ENCODE data around the gene KIF17.

KIF17 gene

DNA sequence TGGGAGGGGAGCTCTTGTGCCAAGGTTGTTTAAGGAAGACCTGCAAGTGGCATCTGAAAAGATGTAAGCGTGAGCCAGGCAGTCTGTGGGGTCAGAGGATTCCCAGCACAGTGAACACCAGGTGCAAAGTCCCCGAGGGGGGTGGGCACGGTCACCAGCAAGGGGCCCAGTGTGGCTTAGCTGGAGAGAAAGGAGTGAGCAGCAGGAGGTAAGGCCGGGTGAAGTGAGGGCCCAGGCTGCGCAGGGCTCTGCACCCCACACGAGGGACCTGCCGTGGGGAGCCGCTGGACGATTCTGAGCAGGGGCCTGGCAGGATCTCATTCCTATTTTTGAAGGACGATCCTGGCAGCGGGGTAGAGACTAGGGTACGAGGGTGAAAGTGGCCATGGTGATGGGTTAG lies 60.8 kb downstream of the KIF17 start:
- DNase-seq, result no peak

DNA sequence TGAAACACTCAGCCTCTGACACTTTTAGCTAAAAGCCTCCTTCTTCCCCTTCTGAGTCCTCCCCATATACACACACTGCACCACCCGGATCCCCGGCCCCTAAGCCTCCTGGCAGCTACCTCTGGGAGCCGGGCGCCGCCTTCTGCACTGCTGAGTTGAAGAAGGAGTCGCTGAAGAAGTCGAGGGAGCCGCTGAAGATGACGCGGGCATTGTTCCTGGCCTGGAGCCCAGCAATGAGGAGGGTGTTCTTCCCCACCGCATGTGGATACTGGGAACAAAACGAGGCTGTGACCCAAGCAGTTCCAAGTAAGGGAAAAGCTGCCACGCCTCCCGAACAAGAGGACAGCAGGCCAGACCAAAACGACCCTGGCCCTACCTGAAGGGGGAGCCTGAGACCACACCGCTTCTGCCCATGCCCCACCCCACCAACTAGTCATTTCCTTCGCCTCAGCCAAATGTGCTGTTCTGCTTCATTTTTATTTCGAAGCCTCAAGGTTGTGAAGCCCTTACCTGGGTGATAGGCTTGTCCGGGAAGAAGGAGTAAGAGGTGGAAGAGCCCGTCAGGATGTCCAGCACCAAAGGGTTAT lies 63.6 kb downstream of the KIF17 start:
- DNase-seq, result no peak

DNA sequence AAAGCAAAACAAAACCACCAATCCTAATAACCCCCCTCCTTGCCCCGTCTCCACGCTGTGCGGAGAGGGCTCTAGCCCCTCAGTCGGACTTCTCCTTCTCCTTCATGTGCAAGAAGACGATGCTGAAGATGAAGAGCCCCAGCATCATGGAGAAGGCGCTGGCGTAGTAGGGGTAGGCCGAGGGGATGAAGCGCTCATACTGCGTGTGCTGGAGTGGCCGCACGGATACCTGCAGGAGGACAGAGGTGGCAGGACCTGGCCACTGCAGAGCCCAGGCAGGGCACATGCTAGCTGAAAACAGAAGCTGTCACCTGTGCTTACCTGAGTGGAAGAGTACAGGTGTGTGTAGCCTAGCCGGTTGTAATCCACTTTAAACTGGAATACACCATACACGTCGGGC lies 65.5 kb downstream of the KIF17 start:
- no peak for DNase-seq

DNA sequence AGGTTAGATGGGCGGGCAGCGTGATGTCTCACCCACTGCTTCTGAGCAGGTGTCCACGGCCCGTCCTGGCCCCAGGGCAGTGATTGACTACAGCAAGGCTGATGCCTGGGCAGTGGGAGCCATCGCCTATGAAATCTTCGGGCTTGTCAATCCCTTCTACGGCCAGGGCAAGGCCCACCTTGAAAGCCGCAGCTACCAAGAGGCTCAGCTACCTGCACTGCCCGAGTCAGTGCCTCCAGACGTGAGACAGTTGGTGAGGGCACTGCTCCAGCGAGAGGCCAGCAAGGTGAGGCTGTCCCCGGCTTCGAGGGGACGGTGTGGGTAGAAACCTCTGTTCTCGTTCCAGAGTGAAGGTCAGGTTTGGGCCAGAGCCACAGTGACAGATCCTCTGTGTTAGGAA lies 68.9 kb downstream of the KIF17 start:
- DNase-seq, result no peak

DNA sequence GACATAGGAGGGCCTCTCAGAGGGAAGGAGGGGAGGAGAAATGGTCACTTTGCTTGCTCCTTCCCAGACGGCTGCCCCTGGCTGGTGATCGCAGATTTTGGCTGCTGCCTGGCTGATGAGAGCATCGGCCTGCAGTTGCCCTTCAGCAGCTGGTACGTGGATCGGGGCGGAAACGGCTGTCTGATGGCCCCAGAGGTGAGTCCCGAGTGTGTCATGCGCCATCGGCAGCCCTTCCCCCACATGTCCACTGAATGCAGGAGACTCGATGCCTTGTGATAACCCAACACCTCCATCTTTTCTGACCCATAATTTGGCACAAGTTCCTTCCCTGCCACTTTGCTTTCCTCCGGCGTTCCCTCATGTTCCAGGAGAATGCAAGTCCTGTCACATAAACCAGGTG lies 69.4 kb downstream of the KIF17 start:
- no peak for DNase-seq

DNA sequence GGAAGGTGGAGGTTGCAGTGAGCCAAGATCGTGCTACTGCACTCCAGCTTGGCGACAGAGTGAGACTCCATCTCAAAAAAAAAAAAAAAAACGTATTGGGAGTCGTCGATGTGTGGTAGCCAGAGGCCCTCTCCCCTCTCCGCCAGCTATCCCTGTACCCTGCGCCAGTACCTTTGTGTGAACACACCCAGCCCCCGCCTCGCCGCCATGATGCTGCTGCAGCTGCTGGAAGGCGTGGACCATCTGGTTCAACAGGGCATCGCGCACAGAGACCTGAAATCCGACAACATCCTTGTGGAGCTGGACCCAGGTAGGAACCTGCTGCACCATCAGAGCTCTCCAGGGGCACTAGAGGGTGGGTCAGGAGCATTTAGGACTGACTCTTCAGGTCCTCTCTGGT lies 72.4 kb downstream of the KIF17 start:
- DNase-seq, result no peak

DNA sequence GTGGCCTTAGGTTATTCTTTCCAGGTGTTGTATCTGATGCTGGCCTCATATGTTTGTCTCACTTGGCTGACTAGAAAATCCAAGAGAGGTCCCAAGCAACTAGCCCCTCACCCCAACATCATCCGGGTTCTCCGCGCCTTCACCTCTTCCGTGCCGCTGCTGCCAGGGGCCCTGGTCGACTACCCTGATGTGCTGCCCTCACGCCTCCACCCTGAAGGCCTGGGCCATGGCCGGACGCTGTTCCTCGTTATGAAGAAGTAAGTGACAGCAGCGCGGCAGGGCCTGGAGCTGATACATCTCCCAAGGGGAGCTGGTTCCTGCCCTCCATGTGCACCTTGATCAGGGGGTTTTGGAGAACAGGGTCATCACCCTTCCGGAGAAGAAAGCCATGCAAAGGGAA lies 73.4 kb downstream of the KIF17 start:
- DNase-seq, result no peak

DNA sequence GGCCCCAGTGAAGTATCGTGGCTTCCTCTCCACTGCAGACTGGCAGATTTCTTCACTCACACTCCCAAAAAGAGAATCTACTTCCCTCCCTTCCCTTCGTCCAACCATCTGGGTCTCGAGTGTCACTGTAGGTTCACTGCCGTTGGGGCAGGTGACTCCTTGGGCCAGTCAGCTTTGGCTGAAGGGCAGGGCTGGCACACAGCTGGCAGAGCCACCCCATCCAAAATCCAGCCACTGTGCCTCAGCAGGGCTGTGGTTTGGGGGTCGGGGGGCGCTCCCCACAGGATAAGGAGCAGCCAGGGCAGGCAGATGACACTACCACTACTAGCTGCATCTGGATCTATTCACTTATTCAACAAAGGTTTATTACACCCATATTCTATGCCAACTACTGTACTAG lies 74.7 kb downstream of the KIF17 start:
- no peak for DNase-seq

DNA sequence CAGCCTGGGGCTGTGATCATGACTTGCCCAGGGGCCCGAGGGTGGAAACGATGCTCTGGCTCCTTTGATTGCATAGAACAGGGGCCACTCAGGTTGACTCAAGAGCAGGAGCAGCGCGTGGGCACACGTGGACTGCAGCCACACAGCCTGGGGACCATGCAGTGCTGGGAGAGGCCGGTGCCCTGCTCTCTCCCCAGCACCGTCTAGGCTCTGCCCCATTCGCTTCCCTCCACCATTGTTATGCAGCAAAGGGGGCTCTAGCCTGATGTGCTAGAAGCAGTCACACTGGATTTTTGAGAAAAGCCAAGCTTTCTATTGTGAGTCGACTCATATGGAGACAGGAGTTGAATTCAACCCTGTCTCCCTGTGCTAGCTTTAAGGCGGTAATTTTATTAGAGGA lies 75.8 kb downstream of the KIF17 start:
- DNase-seq, result no peak

DNA sequence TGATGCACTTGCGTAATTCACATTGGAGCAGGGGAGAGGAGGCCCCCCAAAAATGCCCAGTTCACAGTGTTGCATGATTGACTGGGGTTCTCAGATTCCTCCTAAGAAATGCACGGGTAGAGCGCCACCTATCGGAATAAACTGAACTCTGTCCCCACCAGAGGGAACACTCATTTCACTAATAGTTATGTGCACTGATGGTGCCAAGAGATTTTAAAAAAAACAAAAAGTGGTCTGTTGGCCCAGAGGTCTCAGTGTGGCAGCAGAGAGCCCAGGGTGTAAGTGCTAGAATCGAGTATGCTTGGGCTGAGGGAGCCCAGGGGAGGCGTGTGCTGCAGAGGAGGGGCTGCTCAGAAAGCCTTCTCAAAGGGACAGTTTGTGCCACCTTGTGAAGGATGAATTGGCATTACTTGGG lies 77.6 kb downstream of the KIF17 start:
- peak; percentile 69 for DNase-seq

DNA sequence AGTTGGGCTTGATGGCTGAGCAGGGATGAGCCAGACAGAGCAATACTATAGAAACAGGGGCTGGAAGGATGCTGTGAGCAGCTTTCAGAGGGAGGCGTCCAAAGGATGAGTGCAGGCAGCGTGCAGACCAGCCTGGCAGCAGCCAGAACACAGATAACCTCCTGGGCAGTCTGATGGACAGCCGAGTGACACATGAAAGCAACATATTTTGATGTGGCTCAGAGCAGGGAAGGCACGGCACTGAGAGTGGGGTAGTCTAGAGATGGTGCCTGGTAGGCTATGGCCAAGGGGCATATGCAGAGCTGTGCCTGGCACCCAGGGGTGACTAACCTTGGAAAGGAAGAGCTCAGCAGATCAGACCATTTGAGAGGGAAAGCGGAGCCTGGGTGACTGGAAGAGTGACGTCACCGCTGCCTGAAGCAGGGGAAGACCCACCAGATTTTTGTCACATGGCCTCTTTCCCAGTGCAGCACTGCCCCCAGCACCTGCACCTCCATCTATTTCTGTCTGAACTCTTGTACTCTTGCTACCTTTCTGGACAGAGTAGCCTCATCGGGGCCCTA lies 80.9 kb downstream of the KIF17 start:
- no peak for DNase-seq

DNA sequence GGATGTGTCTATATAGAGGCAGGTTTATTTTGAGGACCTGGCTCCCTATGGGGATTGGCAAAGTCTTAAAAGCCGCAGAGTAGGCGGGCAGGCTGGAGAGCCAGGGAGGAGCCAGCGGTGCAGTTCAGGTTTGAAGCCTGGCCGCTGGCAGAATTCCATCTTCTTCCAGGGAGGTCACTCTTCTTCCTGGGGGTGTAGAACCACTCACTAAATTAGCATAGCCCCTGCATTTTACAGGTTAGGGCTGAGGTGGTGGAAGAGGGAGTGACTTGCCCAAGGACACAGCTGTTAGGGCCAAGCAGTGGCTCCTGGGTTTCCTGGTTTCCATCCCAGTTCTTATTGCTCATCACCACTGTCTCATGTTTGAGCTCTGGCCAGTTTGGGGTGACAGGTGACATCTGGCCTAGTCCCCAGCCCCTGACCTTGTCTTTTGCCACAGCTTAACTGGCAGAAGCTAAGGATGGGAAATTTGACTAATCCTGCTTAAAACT lies 83.2 kb downstream of the KIF17 start:
- peak; percentile 43 for DNase-seq

DNA sequence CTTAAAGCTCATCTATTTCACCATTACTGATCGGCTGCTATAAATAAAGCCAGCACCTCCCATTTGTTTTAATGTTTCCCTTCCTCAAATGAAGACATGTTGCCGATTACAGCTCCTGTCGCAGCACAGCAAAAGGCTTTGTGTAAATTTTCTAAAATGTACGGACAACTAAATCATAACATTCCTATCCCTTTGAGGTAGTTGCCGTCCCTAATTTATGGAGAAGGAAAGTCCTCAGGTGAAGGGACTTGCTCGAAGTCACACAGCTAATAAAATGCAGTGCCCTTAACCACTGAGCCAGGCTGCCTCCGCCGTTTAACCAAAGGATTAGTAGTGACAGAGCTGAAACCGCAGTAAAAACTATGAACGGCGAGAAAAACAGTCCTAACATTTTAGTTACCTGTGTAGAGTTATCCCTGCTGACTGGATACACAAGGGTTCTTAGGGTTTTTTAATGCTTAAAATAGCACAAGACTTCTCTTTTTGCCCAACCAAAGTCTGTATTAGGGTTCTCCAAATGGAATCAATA lies 83.7 kb downstream of the KIF17 start:
- no peak for DNase-seq

DNA sequence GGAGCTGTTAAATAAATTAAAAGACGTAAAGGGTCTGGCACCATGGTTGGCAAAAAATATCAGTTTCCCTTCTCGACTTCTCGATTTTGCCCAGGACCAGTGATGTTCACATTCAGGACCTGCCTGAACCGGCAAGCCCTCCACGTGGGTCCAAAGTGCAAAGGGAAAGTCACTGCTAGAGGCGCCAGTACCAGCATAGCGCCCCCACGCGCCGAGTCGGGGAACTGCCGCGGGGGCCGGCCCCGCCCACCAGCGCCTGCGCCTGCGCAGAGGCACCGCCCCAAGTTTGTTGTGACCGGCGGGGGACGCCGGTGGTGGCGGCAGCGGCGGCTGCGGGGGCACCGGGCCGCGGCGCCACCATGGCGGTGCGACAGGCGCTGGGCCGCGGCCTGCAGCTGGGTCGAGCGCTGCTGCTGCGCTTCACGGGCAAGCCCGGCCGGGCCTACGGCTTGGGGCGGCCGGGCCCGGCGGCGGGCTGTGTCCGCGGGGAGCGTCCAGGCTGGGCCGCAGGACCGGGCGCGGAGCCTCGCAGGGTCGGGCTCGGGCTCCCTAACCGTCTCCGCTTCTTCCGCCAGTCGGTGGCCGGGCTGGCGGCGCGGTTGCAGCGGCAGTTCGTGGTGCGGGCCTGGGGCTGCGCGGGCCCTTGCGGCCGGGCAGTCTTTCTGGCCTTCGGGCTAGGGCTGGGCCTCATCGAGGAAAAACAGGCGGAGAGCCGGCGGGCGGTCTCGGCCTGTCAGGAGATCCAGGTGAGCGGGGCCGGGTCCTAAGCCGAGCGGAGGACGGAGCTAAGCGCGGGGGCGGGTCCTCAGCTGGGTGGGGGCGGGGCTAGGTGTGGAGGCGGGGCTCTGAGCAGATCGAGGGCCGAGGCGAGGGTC lies 84.4 kb downstream of the KIF17 start, which contains the start of gene PINK1:
Gene PINK1 (plus strand): TSS at position 269 of the 875 bp plus-strand sequence. CDS start 91 bp downstream, at position 360.
- peak; percentile 91 for DNase-seq

DNA sequence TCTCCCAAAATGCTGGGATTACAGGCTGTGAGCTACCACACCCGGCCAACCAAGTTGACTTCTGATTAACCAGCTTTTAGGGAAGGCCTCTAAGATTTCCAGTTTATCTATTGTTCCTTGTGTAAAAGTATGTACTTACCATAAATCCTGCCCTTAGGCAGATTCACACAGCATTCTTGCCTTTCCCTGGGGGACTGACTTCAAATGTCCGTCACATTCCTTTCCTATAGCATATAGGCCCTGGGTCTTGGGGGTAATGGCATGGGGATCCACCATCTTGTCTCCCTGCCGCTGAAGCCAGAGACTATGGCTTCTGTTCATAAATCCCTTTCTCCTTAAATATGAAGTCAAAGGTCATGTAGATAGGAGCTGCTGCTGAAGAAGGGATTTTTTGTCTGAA lies 85.4 kb downstream of the KIF17 start:
- DNase-seq, result no peak

DNA sequence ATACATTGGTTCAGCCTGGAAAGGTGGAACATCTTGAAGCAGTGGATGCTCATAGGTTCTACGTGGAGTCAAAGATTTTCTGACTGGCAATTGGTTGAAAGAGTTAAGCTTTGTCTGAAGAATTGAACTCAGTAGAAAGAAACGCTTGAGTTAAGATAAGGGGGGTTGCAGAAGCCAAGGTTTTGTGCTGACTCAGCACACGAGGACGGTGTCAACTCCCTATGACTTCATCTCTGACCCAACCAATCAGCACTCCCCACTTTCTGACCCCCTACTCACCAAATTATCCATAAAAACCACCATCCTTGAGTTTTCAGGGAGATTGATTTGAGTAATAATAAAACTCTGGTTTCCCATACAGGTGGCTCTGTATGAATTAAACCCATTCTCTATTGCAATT lies 87.1 kb downstream of the KIF17 start:
- DNase-seq, result no peak

DNA sequence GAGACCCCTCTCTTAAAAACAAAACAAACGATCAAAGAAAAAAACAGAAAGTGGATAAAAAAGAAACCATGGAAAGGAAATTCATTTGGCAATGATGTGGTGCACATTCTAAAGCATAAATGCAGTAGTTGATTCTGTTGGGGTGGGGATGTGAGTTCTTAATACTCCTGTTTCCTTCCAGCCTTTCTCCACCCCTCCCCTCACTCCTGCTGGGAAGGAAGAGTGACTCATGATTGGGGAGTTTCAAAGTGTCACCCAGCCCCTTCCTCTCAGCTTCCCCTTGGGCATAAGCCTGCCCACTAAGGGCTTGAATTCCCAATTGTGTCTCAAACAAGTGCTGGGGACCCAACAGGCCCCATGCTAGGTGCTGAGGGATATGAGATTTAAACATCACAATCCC lies 91.3 kb downstream of the KIF17 start:
- DNase-seq, result no peak

DNA sequence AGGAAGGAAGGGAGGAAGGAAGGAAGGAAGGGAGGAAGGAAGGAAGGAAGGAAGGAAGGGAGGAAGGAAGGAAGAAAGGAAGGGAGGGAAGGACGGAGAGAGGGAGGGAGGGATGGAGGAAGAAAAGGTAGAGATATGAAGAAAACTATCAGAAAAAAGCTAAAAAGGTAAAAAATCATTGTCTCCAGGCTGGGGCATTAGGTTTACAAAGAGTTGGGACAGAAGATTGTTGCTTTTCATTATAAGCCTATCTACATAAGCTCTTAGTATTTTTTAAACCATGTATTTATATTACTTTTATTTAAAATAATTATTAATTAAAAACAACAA lies 91.7 kb downstream of the KIF17 start:
- no peak for DNase-seq

DNA sequence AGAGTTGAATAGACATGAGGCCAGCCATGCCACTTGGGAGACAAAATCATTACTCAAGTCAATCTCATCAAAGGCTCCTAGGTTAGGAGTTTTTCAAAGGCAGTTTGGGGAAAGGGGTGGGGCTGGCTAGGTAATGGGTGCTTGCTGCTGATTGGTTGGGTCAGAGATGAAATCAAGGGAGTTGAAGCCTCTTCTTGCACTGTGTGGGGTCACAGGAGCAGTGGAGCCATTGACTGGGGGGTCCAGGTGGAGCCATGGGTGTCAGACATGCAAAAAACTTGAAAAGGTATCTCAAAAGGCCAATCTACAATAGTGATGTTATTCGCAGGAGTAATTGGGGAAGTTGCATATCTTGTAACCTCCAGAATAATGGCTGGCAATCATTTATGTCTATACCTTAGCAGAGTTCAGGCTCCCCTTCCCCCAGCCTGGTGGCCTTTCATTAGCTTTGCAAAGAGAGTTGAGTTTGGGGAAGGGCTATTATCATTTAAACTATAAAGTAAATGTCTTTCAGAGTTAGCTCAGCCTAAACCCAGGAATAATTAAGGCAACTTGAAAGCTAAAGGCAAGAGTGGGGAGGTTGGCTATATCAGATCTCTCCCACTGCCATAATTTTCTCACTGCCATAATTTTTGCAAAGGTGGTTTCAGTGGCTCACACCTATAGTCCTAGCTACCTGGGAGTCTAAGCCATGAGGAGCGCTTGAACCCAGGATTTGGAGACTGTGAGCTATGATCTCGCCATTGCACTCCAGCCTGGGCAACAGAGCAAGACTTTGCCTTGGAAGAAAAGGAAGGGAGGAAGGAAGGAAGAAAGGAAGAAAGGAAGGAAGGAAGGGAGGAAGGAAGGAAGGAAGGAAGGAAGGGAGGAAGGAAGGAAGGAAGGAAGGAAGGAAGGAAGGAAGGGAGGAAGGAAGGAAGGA lies 92.4 kb downstream of the KIF17 start:
- DNase-seq, result no peak

DNA sequence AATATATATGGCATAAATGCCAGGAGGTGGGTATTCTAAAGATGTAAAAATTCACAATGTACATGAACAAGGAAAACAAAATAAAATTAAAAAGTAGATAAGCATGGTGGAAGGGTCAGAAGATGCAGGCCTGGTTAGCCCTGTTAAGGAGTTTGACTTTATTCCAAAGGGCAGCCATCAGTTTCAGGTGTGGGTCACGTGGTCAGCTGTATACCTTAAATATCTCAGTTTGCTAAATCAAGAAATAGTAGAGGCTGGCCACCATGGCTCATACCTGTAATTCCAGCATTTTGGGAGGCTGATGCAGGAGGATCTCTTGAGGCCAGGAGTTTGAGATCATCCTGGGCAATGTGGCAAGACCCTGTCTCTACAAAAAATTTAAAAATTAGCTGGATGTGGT lies 93.1 kb downstream of the KIF17 start:
- DNase-seq, result no peak

DNA sequence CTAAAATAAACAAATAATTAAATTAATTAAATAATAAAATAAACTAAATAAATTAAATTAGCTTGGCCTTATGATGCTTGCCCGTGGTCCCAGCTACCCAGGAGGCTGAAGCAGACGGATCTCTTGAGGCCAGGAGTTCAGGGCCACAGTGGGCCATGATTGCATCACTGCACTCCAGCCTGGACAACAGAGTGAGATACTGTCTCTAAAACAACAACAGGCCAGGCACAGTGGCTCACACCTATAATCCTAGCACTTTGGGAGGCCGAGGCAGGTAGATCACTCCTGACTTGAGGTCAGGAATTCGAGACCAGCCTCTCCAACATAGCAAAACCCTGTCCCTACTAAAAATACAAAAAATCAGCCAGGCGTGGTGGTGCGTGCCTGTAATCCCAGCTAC lies 96.8 kb downstream of the KIF17 start:
- DNase-seq, result no peak

DNA sequence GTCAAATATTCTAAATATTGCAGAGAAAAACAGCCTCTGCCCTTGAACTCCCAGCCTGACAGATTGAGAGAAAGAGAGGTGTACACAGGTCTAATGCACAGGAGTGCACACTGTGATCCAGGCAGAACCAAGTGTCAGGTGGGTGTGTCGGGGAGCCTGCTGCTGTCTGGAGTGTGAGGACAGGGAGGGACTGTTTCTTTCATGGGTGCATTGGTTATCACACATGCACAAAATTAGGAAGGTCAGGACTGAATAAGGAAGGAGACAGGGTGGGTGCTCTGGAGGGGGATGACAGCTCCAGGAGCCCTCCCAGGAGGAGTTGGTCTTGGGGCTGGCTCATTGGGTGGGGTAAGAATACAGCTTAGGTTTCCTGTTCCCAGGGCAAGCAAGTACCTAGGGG lies 97.8 kb downstream of the KIF17 start:
- DNase-seq, result no peak

DNA sequence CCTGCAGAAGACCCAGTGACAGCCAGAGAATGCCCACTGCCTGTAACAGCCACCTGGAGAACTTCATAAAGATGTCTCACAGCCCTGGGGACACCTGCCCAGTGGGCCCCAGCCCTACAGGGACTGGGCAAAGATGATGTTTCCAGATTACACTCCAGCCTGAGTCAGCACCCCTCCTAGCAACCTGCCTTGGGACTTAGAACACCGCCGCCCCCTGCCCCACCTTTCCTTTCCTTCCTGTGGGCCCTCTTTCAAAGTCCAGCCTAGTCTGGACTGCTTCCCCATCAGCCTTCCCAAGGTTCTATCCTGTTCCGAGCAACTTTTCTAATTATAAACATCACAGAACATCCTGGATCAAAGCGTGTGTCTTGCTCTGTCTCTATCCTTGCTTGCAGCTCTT lies 99.3 kb downstream of the KIF17 start:
- DNase-seq, result no peak

Data from CD4-positive, alpha-beta T cell treated with Interleukin-21 for 1 hour (primary cell).